Measurements from ENCODE around the gene LINGO4. TPM values are rescaled to one million over a fixed set of nuclear protein-coding genes. Genes with fewer than 3 reads are reported as not detected.
"Not testable (repeated sequence)": the region's sequence is repeated elsewhere in the genome, so short reads cannot be mapped to it uniquely, and the experiment has no call there.

Gene LINGO4
- total RNA-seq, 1 donor from 2014 or later = not detected

GRCh38 chr1:151782741-151783140 lies 22.5 kb downstream of the LINGO4 start:
- Mint-ChIP-seq H3K4me3 (ENCODE audit: unreplicated experiment) (no peak overlapping the region), H3K9me3 (ENCODE audit: unreplicated experiment) (no peaks in the 10 kb centered on the region), H3K4me1 (ENCODE audit: low read depth, unreplicated experiment) (no peaks in the 10 kb centered on the region), H3K36me3 (ENCODE audit: unreplicated experiment) (no peaks in the 10 kb centered on the region), H3K27me3 (ENCODE audit: unreplicated experiment) (peaks cover 2% of the 10 kb centered on the region), H3K27ac (ENCODE audit: unreplicated experiment) (no peak overlapping the region)
- TF ChIP-seq, protein P1, sequence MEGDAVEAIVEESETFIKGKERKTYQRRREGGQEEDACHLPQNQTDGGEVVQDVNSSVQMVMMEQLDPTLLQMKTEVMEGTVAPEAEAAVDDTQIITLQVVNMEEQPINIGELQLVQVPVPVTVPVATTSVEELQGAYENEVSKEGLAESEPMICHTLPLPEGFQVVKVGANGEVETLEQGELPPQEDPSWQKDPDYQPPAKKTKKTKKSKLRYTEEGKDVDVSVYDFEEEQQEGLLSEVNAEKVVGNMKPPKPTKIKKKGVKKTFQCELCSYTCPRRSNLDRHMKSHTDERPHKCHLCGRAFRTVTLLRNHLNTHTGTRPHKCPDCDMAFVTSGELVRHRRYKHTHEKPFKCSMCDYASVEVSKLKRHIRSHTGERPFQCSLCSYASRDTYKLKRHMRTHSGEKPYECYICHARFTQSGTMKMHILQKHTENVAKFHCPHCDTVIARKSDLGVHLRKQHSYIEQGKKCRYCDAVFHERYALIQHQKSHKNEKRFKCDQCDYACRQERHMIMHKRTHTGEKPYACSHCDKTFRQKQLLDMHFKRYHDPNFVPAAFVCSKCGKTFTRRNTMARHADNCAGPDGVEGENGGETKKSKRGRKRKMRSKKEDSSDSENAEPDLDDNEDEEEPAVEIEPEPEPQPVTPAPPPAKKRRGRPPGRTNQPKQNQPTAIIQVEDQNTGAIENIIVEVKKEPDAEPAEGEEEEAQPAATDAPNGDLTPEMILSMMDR (IDR thresholded peaks at IDR 0.05; ENCODE audit: partially characterized antibody, unreplicated experiment) = no peak
- no peak for DNase-seq

DNA sequence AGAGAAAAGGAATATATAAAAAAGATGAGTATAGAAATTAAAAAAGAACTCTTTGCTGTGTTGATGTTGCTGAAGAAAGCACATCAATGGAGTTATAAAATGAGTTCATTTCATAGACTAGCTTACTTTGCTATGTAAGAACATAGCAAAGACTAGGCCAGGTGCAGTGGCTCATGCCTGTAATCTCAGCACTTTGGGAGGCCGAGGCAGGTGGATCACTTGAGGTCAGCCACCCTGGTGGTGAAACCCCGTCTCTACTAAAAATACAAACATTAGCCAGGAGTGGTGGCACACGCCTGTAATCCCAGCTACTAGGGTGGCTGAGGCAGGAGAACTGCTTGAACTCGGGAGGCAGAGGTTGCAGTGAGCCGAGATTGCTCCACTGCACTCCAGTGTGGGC lies 23.2 kb downstream of the LINGO4 start:
- H3K4me3 Mint-ChIP-seq (ENCODE audit: unreplicated experiment); H3K27ac Mint-ChIP-seq (ENCODE audit: unreplicated experiment); H3K9me3 Mint-ChIP-seq (ENCODE audit: unreplicated experiment); H3K36me3 Mint-ChIP-seq (ENCODE audit: unreplicated experiment); H3K27me3 Mint-ChIP-seq (ENCODE audit: unreplicated experiment); H3K4me1 Mint-ChIP-seq (ENCODE audit: low read depth, unreplicated experiment); DNase-seq: not testable (repeated sequence)

DNA sequence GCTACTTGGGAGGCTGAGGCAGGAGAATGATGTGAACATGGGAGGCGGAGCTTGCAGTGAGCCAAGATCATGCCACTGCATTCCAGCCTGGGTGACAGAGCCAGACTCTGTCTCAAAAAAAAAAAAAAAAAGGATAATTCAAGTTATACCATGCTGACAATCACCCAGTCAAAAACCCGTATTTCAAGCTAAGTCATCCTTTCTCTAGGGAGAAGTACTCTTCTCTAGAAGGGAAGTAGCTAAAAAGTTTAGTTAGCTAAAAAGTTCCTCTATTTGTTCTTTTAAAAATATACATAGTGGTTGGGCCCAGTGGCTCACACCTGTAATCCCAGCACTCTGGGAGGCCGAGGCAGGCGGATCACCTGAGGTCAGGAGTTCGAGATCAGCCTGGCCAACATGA lies 24.5 kb downstream of the LINGO4 start:
- H3K27ac Mint-ChIP-seq (ENCODE audit: unreplicated experiment) = not testable (repeated sequence)

DNA sequence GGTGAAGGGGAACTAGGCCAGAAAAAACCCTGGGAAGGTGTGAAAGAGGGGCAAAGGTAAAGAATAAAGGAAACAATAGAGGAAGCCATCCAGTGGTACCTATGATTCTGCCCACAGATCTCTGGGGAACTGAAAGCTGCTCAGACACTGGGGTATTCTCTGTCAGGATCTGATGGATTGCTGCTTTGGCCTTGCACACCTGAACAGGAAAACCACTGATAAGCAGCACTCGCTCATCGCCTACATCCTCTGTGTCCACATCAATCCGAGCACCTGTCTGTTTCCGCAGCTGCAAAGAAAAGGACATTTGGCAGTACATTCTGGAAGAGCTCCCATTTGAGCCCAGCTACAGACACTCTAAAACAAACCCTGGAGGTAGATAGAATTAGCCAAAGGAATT lies 25.4 kb downstream of the LINGO4 start:
- H3K4me1 Mint-ChIP-seq (ENCODE audit: low read depth, unreplicated experiment) = no peaks in the 10 kb centered on the region
- peaks cover 2% of the 10 kb centered on the region for H3K27me3 Mint-ChIP-seq (ENCODE audit: unreplicated experiment)
- peaks cover 8% of the 10 kb centered on the region for H3K36me3 Mint-ChIP-seq (ENCODE audit: unreplicated experiment)
- H3K4me3 Mint-ChIP-seq (ENCODE audit: unreplicated experiment) = no peak overlapping the region
- no peaks in the 10 kb centered on the region for H3K9me3 Mint-ChIP-seq (ENCODE audit: unreplicated experiment)
- no peak for DNase-seq
- TF ChIP-seq, protein P1 (IDR thresholded peaks at IDR 0.05; ENCODE audit: partially characterized antibody, unreplicated experiment) = no peak
- no peak overlapping the region for H3K27ac Mint-ChIP-seq (ENCODE audit: unreplicated experiment)

More for the DNA sequence above, 24.5 kb downstream of the LINGO4 start:
- H3K4me3 Mint-ChIP-seq (ENCODE audit: unreplicated experiment); H3K4me1 Mint-ChIP-seq (ENCODE audit: low read depth, unreplicated experiment); H3K9me3 Mint-ChIP-seq (ENCODE audit: unreplicated experiment); H3K27me3 Mint-ChIP-seq (ENCODE audit: unreplicated experiment); DNase-seq; H3K36me3 Mint-ChIP-seq (ENCODE audit: unreplicated experiment): not testable (repeated sequence)

DNA sequence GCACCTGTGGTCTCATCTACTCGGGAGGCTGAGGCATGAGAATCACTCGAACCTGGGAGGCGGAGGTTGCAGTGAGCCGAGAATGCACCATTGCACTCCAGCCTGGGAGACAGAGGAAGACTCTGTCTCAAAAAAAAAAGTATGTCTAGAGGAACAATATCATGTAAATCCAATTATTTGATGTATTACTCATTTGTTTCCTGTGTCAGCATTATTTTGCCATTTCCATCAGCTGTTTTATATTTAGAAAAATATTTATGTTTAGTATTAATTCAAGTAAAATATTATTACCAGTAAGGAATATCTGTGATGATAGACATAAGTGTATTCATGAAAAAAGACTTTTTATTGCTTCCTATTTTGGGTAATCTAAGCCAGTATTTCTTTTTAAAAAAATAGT lies 27.9 kb downstream of the LINGO4 start:
- no peaks in the 10 kb centered on the region for H3K27me3 Mint-ChIP-seq (ENCODE audit: unreplicated experiment)
- no peaks in the 10 kb centered on the region for H3K4me1 Mint-ChIP-seq (ENCODE audit: low read depth, unreplicated experiment)
- no peak for DNase-seq
- H3K4me3 Mint-ChIP-seq (ENCODE audit: unreplicated experiment) = no peak overlapping the region
- H3K27ac Mint-ChIP-seq (ENCODE audit: unreplicated experiment) = no peak overlapping the region
- TF ChIP-seq, protein P1 (IDR thresholded peaks at IDR 0.05; ENCODE audit: partially characterized antibody, unreplicated experiment) = no peak
- peaks cover 8% of the 10 kb centered on the region for H3K36me3 Mint-ChIP-seq (ENCODE audit: unreplicated experiment)
- no peaks in the 10 kb centered on the region for H3K9me3 Mint-ChIP-seq (ENCODE audit: unreplicated experiment)

DNA sequence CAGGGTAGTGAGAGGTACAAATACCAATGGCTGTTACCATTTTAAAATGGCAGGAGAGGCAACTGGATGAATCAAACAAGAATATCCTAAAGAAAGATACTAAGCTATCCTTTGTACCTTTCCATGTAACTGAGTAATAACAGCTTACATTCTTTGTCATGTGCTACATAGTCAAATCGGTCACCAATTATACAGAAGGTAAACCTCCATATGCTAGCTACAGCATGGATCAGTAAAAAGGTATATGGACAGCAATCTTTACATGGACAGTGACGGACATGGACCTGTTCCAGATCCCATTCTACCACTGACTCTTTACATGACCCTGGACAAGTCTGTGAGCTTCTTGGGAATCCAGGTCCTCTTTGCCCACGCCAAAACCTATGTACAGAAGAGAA lies 28.6 kb downstream of the LINGO4 start:
- H3K27ac Mint-ChIP-seq (ENCODE audit: unreplicated experiment) = no peak overlapping the region
- DNase-seq = no peak
- no peaks in the 10 kb centered on the region for H3K9me3 Mint-ChIP-seq (ENCODE audit: unreplicated experiment)
- no peak overlapping the region for H3K4me3 Mint-ChIP-seq (ENCODE audit: unreplicated experiment)
- TF ChIP-seq, protein P1 (IDR thresholded peaks at IDR 0.05; ENCODE audit: partially characterized antibody, unreplicated experiment) = no peak
- H3K27me3 Mint-ChIP-seq (ENCODE audit: unreplicated experiment) = no peaks in the 10 kb centered on the region
- H3K36me3 Mint-ChIP-seq (ENCODE audit: unreplicated experiment) = peaks cover 8% of the 10 kb centered on the region
- no peaks in the 10 kb centered on the region for H3K4me1 Mint-ChIP-seq (ENCODE audit: low read depth, unreplicated experiment)

All from glutamatergic neuron (in vitro differentiated cells).